Body of pancreas (tissue), 4 donors: ENCODE measurements around the gene SIGLEC12. TPM values are rescaled to one million over a fixed set of nuclear protein-coding genes. Genes with fewer than 3 reads are reported as not detected.
"Not testable (repeated sequence)": the region's sequence is repeated elsewhere in the genome, so short reads cannot be mapped to it uniquely, and the experiment has no call there.

Source experiments
- ATAC-seq: fragments of 150-250 bp; one replicate; pipeline ENCODE4 v1.9.1; 2016
- DNase-seq, 4 donors: peaks; one replicate each; pipeline ENCODE4 v3.0.0-alpha.2; 2019
- H3K27ac ChIP-seq, 4 donors: fragments of 200-600 bp; sonication (generic); 1 replicate in 3 of 4; 2 replicates in 1 of 4; pipeline versions ENCODE4 v1.5.1 to v1.6.1; 2016 to 2019; ENCODE audit warnings: mild to moderate bottlenecking in 1 of 4, mixed read lengths in 1 of 4, moderate library complexity in 1 of 4
- H3K27me3 ChIP-seq, 2 donors: fragments of 200-600 bp; sonication (generic); one replicate each; pipeline ENCODE4 v1.6.0; 2016; ENCODE audit warnings: mild to moderate bottlenecking in 1 of 2
- H3K36me3 ChIP-seq, 2 donors: fragments of 200-600 bp; sonication (generic); replicated peaks in 1 of 2; 2 replicates each; pipeline ENCODE4 v1.5.1; 2016; ENCODE audit warnings: low read depth in 2 of 2; ENCODE audit not compliant: insufficient read depth in 1 of 2
- H3K4me1 ChIP-seq: fragments of 200-600 bp; sonication (generic); one replicate; pipeline ENCODE4 v1.6.0; 2016
- H3K4me3 ChIP-seq, 2 donors: fragments of 200-600 bp; sonication (generic); 1 replicate in 1 of 2; 2 replicates in 1 of 2; pipeline ENCODE4 v1.5.1; 2016 to 2019
- H3K9me3 ChIP-seq, 3 donors: fragments of 200-600 bp; sonication (generic); 1 replicate in 2 of 3; 2 replicates in 1 of 3; pipeline ENCODE4 v1.5.1; 2016
- POLR2A ChIP-seq, 3 donors: fragments of 450-650 bp; IDR thresholded peaks; one replicate each; pipeline ENCODE4 v1.6.1; 2016; ENCODE audit warnings: antibody characterized with exemption in 3 of 3, mild to moderate bottlenecking in 2 of 3
- WGBS, 2 donors: methylation state at CpG; one replicate each; pipeline ENCODE4 v1.1.5; 2017; 5-methylcytosine and 5-hydroxymethylcytosine counted together
- intact Hi-C: fragments of 100-400 bp; cut with DNase I; formaldehyde crosslinking; loops from one replicate; pipeline ENCODE4 v1.15.1; 2023
- total RNA-seq, 2 donors: library from RNA; depleted of rRNA; stranded (reverse); fragments of >200 nt; gene quantifications; one replicate each; pipeline ENCODE4 v1.1.0, GENCODE V29; 2016
- TF ChIP-seq, protein P1 (sequence below), 7 experiments: fragments of 450-650 bp in 4 of 7; fragments of 200-600 bp in 3 of 7; sonication (generic) in 3 of 7; IDR thresholded peaks; one replicate each; pipeline ENCODE4 v1.5.1; 2016 to 2019; ENCODE audit warnings: antibody characterized with exemption in 7 of 7

Gene SIGLEC12
- total RNA-seq, 2 donors from 2014 or later = not detected

DNA sequence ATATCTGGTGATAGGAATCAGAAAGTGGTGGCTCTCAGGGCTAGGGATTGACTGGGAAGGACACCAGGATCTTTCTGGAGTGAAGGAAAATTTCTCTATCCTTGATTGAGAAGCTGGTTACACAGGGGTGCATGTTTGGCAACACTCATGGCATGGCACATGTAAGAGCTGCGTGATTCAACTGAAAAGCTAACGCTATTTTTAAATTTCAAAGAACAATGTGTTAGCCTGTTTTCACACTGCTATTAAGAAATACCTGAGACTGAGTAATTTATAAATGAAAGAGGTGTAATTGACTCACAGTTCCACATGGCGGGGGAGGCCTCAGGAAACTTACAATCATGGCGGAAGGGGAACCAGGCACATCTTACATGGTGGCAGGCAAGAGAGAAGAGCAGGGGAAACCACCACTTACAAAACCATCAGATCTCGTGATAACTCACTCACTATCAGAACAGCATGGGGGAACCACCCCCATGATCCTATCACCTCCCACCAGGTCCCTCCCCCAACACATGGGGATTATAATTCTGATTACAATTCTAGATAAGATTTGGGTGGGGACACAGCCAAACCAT, 50.8 kb downstream of the SIGLEC12 start:
- Histone ChIP-seq H3K36me3 (no peaks in the 10 kb centered on the region), H3K27me3 (no peaks in the 10 kb centered on the region), H3K4me1 (no peaks in the 10 kb centered on the region), H3K9me3 (no peaks in the 10 kb centered on the region), H3K4me3 (no peak overlapping the region), H3K27ac (no peak overlapping the region)
- no peak for TF ChIP-seq POLR2A (IDR thresholded peaks at IDR 0.05)
- TF ChIP-seq, protein P1, sequence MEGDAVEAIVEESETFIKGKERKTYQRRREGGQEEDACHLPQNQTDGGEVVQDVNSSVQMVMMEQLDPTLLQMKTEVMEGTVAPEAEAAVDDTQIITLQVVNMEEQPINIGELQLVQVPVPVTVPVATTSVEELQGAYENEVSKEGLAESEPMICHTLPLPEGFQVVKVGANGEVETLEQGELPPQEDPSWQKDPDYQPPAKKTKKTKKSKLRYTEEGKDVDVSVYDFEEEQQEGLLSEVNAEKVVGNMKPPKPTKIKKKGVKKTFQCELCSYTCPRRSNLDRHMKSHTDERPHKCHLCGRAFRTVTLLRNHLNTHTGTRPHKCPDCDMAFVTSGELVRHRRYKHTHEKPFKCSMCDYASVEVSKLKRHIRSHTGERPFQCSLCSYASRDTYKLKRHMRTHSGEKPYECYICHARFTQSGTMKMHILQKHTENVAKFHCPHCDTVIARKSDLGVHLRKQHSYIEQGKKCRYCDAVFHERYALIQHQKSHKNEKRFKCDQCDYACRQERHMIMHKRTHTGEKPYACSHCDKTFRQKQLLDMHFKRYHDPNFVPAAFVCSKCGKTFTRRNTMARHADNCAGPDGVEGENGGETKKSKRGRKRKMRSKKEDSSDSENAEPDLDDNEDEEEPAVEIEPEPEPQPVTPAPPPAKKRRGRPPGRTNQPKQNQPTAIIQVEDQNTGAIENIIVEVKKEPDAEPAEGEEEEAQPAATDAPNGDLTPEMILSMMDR (IDR thresholded peaks at IDR 0.05) = no peak
- intact Hi-C loops = no loop called here
- ATAC-seq = no peak
- 60 to 69% methylated on average over 5 of the region's 5 CpGs for WGBS, 2 donors
- DNase-seq = no peak

DNA sequence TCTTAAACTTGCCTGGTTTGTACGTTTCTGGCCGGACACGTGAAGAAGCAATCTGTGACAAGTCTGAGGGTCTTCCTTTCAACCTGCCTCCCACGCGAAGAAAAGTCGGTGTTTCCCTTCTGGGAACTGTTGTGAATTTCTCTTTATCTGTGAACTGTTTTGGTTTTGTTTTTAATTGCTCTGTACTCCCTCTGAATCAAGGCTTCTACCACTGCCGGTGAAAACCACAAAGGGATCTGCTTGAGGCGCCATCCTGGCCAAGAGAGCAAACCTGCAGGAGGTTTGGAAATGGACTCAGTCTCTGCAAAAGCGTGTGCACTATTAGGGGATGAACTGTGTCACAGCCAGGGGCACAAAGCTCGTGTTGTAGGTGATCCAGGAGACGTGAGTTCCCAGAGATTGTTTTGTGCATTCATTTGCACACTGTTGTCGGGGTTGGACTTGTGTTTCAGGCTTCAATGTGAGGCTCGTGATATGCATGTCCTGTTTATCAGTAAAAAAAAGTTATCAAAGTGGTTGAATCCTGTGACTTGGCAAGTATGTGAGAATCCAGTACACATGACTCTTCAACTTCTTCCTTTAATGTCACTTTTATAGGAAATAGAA, 53.1 kb downstream of the SIGLEC12 start:
- Histone ChIP-seq H3K36me3 (no peaks in the 10 kb centered on the region), H3K9me3 (no peaks in the 10 kb centered on the region), H3K27ac (no peak overlapping the region), H3K27me3 (no peaks in the 10 kb centered on the region), H3K4me3 (no peak overlapping the region), H3K4me1 (no peaks in the 10 kb centered on the region)
- ATAC-seq (no peak), DNase-seq (no peak)
- WGBS, 2 donors = 45 to 46% methylated on average over 13 of the region's 13 CpGs
- TF ChIP-seq, protein P1 (IDR thresholded peaks at IDR 0.05) = no peak
- no peak for TF ChIP-seq POLR2A (IDR thresholded peaks at IDR 0.05)
- intact Hi-C loops = no loop called here

DNA sequence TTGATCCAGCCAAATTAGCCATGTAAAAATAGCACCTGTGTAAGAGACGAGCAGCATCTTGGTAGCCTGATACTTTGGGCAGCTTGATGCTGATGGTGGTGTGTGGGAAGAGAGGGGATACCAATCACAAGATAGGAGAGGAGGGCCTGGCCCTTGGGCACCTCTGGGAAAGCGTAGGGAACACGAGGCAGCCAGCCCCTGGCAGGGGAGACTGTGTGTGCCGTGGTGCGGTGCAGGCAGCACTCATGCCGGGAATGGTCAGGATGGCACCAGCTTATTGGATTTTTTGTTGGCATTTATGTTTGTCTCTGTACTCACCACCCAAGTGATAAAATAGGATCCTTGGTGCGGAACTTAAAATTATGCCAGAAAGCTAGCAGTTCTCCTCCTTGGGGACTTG, 53.6 kb downstream of the SIGLEC12 start:
- DNase-seq = no peak
- TF ChIP-seq POLR2A (IDR thresholded peaks at IDR 0.05) = no peak
- TF ChIP-seq, protein P1 (IDR thresholded peaks at IDR 0.05) = no peak
- intact Hi-C loops = no loop called here
- H3K27ac ChIP-seq = no peak overlapping the region
- no peak overlapping the region for H3K4me3 ChIP-seq
- H3K36me3 ChIP-seq = no peaks in the 10 kb centered on the region
- no peak for ATAC-seq
- H3K27me3 ChIP-seq = no peaks in the 10 kb centered on the region
- 52 to 63% methylated on average over 7 of the region's 7 CpGs for WGBS, 2 donors
- no peaks in the 10 kb centered on the region for H3K4me1 ChIP-seq
- no peaks in the 10 kb centered on the region for H3K9me3 ChIP-seq

DNA sequence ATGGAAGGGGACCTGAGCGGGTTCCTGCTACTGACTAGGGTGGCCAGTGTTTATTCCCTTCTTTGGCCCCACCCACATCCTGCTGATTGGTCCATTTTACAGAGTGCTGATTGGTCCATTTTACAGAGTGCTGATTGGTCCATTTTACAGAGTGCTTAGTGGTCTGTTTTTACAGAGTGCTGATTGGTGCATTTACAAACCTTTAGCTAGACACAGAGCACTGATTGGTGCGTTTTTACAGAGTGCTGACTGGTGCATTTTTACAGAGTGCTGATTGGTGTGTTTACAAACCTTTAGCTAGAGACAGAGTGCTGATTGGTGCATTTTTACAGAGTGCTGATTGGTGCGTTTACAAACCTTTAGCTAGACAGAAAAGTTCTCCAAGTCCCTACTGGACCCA, 54.1 kb downstream of the SIGLEC12 start:
- 68 to 75% methylated on average over 2 to 3 of the region's 3 CpGs for WGBS, 2 donors
- H3K27me3 ChIP-seq, ATAC-seq, H3K9me3 ChIP-seq, DNase-seq, H3K36me3 ChIP-seq, intact Hi-C loops, H3K4me1 ChIP-seq, H3K27ac ChIP-seq, H3K4me3 ChIP-seq: not testable (repeated sequence)

DNA sequence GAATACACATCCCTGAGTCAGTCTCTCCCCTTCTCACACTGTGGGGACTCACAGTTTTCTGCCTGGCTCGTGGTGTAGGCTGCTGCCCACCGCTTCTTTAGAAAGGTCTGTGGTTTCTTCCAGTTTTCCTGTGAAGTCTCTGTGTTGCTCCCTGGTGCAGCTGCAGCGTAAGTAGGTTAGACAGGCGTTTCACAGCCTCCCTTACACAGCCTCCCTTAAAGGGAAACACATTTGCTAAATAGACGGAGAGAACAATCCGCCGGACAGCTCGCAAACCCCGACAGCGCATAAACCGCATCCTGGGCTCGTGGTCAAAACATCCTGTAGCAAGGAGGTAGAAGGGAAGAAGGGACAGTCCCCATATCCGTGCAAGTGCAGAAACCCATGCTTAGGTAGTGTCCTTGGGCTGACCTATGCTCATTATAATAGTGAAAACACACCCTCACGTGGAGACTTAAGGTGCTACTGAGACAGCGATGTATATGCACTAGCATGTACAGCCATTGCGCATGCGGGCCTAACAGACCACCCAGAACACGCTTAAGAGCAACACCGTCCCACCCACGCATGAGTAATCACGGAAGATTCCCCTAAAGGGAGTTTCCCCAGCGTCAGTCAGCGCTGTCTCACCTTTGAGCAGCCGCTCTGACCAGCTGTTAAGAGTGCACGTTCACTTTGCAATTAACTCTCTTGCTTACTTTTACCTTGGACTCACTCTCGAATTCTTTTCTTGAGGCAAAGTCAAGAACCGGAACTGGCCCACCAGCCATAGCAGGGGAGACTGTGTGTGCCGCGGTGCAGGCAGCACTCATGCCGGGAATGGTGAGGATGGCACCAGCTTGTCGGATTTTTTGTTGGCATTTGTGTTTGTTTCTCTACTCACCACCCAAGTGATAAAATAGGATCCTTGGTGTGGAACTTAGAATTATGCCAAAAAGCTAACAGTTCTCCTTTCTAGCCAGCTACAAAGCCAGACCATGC, 59.9 kb downstream of the SIGLEC12 start:
- no peak for TF ChIP-seq POLR2A (IDR thresholded peaks at IDR 0.05)
- TF ChIP-seq, protein P1 (IDR thresholded peaks at IDR 0.05) = no peak
- WGBS, 2 donors = 43 to 46% methylated on average over 29 to 31 of the region's 31 CpGs
- DNase-seq = no peak
- no peaks in the 10 kb centered on the region for H3K36me3 ChIP-seq
- no peaks in the 10 kb centered on the region for H3K4me1 ChIP-seq
- peaks cover 0 to 5% of the 10 kb centered on the region in 2 donors for H3K27me3 ChIP-seq
- intact Hi-C loops = no loop called here
- no peaks in the 10 kb centered on the region for H3K9me3 ChIP-seq
- no peak for ATAC-seq
- no peak overlapping the region for H3K27ac ChIP-seq
- no peak overlapping the region for H3K4me3 ChIP-seq
